GM19023 (cell line): ENCODE results near the gene GLYATL3.

Experiments used
- ATAC-seq: cut with Tn5 transposase; IDR thresholded peaks from one replicate; pipeline ENCODE4 v1.9.1; 2021; ENCODE audit warnings: mild to moderate bottlenecking, moderate library complexity; ENCODE audit not compliant: unreplicated experiment

Gene GLYATL3

DNA sequence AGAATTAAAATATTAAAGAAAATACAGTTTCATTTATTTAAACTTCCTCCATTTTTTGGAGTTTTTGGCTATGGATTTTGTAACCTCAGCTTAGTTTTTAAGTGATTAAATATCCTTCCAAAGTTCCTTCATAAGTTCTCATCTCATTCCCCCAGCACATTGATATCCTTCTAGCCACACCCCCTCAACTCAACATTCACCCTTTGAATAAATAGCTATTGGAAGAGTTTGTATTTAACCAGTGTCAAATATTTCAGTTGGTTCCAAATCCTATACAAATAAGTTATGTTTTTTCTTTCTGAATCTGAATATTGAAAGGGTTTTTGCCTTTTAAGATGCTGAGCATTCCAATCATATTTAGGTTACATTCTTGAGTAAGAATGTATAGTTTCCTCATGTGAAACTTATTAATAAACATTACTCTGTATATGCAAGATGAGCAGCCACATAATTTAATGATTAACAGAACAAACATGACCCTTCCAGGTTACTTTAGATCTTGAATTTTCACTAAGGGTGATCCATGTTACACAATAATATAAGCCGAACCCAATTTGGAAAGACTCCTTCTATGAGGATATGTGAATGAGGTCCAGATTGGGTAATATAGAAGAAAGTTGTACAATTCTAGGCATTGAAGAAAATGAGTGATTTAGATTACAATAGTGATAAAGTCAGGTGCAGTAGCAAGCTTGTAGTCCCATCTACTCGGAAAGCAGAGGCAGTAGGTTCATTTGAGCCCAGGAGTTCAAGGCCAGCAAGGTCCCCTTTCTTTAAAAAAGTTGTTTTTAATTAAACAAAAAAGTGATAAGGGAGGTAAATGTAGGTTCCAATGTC, 13.6 kb downstream of the GLYATL3 start:
- no peak for ATAC-seq

DNA sequence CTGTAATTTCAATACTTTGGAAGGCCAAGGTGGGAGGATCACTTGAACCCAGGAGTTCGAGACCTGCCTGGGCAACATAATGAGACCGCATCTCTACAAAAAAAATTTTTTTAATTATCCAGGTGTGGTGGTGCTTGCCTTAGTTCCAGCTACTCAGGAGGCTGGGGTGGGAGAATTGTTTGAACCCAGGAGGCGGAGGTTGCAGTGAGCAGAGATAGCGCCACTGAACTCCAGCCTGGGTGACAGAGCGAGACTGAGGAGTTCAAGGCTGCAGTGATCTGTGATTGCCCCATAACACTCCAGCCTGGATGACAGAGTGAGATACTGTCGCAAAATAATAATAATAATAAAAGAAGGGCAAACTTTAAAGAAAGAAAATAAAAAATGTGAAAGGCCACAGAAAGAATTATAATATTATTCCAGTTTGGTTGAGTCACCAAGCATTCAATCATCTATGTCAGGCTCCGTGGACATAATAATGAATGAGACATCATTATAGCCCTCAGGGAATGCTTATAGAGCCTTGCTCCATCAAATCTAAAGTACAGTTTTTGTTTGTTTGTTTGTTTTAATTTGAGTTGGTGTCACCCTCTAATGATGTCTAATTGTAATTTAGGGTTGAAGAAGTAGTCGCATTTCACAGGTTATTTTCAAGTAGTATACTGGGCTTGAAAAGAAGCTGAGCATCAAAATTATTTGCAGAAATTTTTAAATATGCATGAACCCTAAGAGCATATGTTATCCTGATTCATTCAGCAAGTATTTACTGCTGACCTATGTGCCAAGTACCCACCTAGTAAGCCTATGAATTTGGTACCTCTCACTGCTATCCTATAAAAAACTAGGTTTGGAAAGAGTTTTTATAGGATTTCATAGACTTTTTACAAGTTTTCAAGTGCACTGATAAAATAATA, 15.1 kb downstream of the GLYATL3 start:
- no peak for ATAC-seq

DNA sequence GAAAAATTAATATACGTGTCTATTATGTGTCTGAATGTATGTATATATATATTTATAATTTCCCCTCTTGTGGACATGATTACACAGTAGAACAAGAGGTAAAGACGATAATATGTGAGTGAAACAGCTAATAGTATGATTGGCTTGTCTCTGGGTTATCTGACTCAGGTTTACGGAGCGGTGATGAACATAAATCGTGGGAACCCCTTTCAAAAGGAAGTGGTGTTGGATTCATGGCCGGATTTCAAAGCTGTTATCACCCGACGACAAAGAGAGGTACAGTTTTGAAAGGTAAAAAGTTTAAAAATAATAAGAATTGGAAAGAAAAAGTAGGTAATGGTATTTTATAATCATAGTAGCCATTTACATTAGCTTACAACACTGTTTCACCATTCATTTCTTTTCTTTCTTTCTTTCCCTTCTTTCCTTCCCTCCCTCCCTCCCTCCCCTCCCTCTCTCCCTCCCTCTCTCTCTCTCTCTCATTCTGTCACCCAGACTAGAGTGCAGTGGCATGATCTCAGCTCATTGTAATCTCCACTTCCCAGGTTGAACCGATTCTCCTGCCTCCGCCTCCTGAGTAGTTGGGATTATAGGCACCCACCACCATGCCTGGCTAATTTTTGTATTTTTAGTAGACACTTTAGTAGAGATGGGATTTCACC, 15.9 kb downstream of the GLYATL3 start:
- no peak for ATAC-seq

DNA sequence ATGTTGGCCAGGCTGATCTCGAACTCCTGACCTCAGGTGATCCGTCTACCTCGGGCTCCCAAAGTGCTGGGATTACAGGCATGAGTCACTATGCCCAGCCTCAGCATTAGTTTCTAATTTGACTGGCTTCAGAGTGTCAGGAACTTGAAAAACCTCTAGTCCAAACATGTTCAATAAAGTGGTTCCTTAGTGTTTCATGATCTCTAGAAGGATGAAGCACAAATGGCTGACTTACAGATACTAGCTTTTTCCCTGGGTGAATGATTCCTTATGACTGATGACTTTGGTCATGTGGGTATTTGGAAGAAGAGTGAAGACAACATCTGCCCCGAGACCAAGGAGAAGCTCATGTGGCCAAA, 16.4 kb downstream of the GLYATL3 start:
- ATAC-seq, result no peak

DNA sequence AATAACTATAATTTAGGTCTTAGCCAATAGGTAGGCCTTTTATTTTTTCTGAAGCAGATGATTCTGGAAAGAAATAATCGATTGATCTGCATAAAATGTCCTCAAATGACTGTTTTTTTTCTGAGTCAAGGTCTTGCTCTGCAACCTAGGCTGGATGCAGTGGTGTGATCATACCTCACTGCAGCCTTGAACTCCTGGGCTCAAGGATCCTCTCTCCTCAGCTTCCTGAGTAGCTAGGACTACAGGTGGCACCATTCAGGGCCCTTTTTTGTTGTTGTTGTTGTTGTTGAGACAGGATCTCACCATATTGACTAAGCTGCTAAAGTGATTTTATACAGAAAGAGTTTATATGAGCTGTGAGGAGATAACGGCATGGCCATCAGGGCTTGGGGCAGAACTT, 18.2 kb downstream of the GLYATL3 start:
- no peak for ATAC-seq

DNA sequence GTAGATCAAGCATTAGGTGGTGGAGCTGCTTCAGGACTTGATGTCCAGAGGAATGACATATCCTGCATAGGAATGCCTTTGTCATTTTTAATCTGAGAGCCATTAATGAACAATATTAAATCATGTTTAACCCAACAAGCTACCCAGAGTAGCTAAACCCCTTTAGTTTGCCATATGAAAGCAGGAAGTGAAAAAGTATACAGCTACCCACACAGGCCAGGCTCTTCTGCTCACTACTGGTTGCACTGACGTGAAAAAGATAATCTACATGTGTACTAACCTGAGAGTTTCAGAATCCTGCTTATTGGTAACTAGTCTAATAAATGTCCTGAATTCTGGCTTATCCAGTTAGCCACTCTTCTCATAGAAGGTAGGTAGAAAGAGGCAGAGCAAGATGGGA, 19.9 kb downstream of the GLYATL3 start:
- peak; percentile 77 for ATAC-seq

DNA sequence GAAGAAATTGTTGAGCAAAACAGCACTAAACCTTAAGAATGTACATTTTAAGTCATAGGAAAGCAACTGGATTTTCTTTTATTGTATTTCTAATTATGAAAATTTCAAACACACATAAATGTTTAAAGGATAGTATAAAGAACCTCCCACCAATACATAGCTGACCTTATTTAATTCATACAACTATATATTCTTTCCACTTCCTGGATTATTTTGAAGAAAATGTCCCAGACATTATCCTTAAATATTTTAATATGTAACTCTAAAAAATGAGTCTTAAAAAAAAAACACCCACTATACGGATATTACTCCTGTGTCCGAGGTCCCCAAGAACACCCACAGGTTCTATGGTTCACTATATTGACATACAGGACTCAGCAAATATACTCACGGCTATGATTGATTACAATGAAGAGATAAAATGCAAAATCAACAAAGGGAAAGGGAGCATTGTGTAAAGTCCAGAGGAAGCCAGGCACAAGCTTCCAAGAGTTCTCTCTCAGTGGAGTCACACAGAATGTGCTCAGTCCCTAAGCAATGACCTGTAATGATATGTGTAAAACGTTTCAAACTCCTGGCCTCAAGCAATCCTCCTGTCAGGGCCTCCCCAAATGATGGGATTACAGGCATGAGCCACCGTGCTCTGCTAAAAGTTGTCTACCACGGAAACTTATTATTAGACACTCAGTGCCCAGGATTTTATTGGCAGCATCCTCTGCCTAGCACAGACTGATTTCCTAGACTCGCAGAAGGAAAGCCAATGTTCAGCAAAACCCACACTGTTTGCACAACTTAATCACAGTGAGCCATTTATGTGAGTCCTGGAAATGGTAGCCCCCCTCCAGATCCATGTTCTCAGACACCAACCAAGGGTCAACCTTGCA, 23.2 kb downstream of the GLYATL3 start:
- no peak for ATAC-seq

DNA sequence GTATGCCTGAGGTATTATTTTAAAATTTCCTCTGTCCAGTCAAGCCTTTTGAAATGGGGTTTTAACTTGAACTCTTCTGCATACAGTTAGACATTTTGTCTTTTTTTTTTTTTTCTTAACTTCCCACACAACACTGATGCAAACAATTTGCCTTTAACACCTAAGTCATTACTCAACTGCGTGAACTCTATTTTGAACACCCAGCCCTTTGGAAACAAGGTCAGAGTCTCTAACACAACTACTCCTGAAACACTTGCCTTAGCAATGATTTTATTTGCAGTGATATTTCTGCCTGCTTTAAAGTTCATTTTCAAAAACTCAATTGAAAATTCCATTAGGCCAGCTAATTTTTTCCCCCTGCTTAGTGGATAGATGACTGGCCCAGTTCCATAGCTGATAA, 24.2 kb downstream of the GLYATL3 start:
- no peak for ATAC-seq

DNA sequence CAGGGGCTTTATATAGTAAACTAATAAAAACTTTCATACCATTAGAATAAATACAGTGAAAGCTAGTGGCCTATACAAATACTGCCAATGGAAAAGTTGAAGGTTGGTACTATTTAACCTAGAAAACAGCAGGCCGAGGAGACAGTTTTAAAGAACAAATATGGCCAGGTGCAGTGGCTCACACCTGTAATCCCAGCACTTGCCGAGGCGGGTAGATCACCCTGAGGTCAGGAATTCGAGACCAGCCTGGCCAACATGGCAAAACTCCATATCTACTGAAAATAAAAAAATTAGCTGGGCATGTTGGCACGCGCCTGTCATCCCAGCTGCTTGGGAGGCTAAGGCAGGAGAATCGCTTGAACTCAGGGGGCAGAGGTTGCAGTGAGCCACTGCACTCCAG, 24.8 kb downstream of the GLYATL3 start:
- ATAC-seq, result no peak

DNA sequence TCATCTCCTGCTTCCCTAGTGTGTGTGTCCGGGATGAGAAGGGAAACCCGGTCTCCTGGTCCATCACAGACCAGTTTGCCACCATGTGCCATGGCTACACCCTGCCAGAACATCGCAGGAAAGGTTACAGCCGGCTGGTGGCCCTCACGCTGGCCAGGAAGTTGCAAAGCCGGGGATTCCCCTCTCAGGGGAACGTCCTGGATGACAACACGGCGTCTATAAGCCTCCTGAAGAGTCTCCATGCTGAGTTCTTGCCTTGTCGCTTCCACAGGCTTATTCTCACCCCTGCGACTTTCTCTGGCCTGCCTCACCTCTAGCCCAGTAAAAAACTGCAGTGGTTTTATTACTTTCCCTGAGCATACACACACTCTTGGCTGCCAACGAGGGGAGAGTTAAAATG, 26.9 kb downstream of the GLYATL3 start:
- ATAC-seq, result no peak

DNA sequence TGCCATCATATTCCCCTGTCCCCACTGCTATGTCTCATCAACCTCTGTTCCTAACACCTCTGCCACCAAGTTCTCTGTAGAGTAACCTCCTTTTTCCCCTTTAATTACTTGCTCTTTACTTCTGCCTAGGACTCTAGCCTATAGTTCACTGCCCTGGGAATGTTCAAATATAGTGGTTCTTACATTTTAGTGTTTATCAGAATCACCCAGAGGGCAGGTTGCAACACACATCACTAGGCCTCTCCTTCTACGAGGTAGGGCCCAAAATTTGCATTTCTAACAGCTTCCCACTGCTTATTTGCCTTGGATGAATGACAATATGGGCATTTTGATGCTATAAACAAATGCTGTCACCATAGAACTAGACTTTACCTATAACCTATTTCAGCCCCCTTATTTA, 27.6 kb downstream of the GLYATL3 start:
- no peak for ATAC-seq

DNA sequence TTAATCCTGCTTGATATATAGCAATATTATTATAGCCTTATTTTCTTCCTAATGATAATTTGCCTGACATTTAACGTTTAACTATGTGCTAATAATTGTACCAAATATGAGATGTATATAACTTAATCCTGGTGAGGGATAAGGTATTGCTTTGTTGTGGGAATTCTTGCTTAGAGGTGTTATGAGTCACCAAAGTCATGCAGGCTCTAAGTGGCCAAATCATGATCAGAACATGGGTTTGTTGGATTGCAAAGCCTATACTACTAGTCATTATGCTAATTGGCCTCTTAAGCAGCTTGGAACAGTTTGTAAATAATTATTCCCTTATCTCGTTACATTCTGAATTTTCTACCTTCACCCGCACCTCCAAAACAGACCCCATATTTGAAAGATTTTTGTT, 28.8 kb downstream of the GLYATL3 start:
- ATAC-seq, result no peak

DNA sequence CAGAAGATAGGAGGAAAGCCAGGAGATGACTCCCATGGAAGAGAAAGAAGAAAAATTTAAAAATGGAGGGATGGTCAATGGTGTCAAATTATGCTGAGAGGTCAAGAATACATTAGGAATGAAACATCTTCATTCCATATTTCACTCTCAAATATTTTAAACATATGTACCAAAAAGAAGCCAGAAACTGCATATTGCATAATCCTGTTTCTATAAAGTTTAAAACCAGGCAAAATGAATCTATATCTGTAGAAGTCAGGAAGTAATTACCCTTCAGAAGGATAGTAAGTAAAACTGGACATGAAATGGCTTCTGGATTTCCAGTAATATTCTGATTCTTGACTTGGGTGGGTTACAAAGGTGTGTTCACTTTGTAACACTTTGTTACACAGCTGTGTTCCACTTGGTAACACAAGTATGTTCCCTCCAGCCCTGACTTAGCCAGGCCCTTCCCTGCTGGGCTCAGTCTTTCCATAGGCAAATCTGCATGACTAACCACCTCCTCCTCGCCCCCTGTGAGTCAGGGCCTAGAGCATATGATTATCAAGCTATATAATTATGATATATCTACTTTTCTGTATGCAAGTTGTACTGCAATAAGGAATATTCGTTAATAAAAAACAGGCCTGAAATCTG, 30.5 kb downstream of the GLYATL3 start:
- no peak for ATAC-seq

DNA sequence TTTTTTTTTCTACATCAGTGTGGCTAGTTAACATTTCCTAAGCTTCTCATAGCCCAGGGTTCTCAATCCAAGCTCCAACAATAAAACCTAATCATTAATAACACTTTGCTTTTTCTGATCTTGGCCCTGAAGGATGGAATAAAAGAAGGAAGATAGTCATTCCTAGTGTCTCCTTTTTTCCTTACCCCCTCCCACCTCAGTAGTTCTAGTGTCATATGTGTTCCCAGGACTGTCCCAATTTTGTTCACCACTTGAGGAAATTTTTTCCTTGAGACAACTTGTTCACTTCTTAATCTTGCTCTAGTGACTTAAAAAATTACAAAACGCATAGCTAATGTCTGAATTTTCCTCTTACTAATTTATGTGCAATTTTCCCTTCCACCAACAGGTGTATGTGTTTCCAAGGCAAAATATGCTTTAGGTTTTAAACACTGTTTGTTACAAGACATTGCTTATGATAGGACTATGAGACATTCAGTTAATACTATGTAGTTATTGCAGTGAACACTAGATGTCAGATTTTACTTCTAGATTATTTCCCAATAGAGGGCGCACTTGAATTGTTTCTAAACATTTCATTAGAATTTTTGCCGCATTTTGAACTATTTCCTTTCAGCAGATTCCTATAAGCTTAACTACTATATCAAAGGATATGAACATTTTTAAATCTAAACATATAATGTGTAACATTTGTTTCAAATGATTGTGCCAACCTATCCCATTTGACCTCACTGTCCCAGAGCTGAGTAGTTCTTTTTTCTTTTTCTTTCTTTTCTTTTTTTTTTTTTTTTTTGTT, 32.2 kb downstream of the GLYATL3 start:
- peak; percentile 85 for ATAC-seq

DNA sequence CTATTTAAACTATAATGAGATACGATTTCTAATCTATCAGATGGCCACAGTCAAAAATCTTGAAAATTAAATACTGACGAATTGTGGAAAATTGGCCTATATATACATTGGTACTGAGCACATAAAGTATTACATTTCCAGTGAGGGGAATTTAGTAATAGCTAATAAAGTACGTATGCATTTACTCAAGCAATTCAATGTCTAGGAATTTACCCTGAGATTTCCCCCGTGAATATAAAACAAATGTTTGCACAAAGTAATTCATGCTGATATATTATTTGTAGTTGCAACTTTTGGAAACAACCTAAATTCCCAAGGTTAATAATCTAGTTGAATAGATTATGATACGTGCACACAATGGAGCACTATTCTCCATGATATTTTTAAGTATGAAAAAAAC, 36.1 kb downstream of the GLYATL3 start:
- no peak for ATAC-seq

DNA sequence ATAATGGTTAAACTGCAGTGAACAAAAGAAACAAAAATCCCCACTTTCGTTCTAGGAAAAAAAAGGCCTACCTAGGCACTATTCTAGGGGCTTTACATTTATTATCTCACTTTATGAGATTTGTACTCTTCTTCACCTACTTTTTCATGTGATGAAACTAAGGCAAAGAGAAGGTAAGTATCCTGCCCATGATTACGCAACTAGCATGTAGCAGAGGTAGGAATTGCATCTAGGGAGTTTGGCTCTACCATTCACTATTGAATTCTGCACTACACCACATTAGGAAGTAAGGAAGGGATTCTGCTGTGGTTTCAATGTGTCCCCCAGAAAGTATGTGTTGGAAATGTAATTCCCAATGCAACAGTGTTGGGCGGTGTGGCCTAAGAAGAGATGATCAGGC, 39.4 kb downstream of the GLYATL3 start:
- no peak for ATAC-seq

DNA sequence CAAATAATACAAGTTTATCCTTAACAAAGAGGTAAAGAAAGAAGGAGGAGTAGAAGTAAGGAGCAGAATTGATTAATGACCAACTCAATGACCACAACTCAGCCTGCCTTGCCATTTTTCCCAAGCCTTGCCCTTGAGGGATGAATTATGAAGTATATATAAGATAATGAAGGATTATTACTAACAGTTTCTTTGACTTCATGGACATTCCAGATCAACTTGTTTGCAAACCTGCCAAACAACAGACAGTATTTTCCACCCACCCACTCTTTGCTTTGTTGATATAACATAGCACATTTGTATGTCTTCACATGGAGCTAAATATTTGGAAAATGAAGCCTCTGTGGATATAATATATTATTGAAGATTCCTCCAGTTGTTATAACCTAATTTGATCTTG, 40.9 kb downstream of the GLYATL3 start:
- ATAC-seq, result no peak

DNA sequence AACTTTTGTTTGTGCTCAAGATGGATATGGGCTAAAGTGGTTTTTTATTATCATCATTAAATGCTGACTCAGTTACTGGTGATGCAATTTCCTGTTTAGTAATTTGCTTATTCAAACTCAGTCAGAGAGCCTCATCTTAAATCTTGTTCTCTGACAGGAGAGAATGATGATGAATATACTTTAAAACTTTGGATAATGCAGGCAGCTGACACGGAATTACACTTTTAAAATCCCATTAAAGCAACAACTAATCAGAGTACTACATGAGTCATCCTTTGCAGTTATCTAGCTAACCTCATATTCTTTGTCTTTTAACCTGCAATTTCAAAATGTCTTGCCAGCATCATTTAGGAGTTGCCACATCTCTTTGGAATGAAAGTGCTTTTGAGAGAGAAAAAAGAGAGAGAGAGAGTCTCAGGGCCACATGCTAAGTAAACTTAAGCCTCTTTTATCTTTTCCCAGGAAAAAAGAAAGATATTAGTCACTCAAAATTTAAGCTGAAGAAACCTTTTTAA, 41.5 kb downstream of the GLYATL3 start:
- ATAC-seq, result no peak

DNA sequence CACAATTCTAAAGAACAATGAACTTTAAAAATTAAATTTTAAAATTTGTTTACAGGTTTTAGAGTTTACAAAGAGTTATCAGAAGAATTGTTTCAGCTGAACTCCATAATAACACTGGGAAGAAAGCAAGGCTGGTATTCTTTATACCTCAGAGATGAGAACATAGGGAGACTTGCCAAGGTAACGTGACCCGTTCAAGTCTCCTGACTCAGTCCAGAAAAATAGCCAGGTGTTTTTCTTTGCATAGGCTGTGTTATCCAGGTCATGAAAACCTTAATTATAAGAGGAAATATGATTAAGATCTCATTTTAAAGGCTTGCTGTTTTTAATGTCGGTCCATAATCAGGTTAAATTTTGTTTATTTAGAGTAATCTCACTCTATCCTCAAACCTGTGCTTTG, 42.2 kb downstream of the GLYATL3 start:
- no peak for ATAC-seq
